Esophagus squamous epithelium (tissue), 4 donors: ENCODE data around the gene DDAH1.

Source experiments
- CTCF ChIP-seq, 6 experiments: fragments of 450-650 bp in 4 of 6; fragments of 200-600 bp in 2 of 6; sonication (generic) in 2 of 6; IDR thresholded peaks; one replicate each; pipeline ENCODE4 v1.5.1; 2016 to 2019; ENCODE audit warnings: antibody characterized with exemption in 6 of 6, mild to moderate bottlenecking in 4 of 6, moderate library complexity in 4 of 6
- POLR2A ChIP-seq, 4 donors: fragments of 450-650 bp; IDR thresholded peaks; one replicate each; pipeline ENCODE4 v1.6.1; 2017; ENCODE audit warnings: antibody characterized with exemption in 4 of 4, mild to moderate bottlenecking in 4 of 4, moderate library complexity in 3 of 4

GRCh38 chr1:85453640-85454194 is 11.2 kb downstream of the DDAH1 start:
- no peak for TF ChIP-seq CTCF (IDR thresholded peaks at IDR 0.05)
- no peak for TF ChIP-seq POLR2A (IDR thresholded peaks at IDR 0.05)
